HG03095 (cell line): ENCODE measurements around the gene CRYBA2.

ENCODE experiments used
- ATAC-seq: cut with Tn5 transposase; IDR thresholded peaks from one replicate; pipeline ENCODE4 v1.9.1; 2021; ENCODE audit warnings: moderate library complexity; ENCODE audit not compliant: unreplicated experiment

The CRYBA2 gene, protein sequence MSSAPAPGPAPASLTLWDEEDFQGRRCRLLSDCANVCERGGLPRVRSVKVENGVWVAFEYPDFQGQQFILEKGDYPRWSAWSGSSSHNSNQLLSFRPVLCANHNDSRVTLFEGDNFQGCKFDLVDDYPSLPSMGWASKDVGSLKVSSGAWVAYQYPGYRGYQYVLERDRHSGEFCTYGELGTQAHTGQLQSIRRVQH

DNA sequence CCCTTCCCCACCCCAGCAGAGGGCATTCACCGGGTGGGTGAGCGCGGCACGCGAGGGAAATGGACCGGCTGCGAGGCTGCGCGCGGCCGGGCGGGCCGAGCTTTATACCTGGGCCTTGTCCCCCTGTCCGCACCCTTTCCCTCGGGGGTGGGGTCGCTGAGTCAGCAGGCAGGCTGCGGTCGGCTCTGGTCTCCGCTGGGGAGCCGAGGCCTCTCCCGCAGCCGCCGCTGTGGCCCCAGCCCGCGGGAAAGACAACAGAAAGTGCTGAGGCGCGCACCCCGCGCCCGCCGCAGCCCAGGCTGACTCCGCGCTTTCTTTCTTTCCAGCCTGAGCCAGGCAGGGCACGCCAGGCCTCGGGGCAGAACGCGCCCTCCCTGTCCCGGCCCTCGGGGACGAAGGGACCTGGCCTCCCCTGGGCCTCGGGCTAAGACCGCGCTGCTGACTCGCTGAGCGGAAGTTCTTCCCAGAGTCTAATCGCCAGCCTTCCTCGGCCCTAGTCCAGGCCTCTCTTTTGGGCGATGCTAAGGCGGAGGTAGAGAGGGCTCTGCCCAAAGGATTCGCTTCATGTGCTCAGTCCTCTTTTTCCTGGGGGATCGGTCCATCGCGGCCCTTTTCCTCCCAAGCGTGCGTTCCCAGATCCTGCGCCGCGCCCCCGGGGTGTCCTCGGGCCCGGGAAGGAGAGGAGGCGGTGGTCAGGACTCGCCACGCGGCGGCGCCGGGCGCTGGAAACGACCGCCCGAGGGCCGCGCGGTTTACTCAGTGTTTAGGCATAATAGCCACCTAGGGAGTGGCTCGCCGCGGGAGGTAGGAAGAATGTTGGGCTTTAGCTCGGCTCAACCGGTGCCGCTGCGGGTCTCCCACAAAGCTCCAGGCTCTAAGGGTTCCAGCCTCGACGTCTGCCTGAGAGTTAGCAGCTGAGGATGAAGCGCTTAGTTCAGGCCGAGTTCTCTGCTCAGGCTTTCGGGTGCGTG is at the start of gene CRYBA2:
Gene CRYBA2 (minus strand): TSS at position 78 of the 971 bp plus-strand sequence. CDS start 246 bp downstream, outside the sequence.
- ATAC-seq: no peak

DNA sequence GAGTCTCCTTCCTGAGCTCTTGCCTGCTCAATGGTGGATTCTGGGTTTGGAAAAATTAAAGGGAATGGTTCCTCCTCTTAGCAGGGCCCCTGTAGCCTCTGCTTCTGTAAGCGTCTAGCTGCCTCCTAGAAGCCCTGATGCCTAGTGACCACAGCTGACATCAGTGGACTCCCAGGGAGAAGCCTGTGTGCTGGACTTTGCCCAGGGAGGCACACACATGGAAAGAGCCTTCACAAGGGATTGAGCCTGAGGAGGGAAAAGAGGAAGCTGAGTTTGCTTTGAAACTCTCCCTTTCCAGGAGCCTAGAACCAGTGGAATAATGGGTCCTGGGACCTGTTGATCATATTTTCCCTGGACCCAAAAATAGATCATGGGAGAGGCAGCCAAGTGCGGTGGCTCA is 49.5 kb upstream of the CRYBA2 start:
- ATAC-seq: no peak

DNA sequence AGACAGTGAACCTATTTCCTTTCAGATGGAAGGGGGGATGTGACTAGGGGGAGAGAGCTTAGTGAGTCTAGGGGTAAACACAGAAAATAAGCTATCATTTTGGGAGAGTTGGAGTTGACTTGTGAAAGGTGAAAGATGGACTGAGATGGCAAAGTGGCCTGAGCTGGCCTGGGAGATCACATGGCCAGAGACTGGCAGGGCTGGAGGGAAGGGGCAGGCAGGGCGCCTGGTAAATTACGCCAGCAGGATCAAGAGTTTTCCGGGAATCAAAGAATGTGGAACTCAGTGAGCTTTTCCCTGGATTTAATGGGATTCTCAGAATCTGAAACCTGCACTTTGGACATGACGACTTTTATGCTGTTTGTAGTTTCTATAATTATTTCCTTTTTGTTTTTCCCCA is 48.9 kb upstream of the CRYBA2 start:
- no peak for ATAC-seq

- ATAC-seq: no peak
Observed at GRCh38 chr2:219041252-219041651, 48.0 kb upstream of the CRYBA2 start, which contains the start of gene CFAP65. TSS of gene CFAP65 (minus strand) at chr2:219041516. CDS start at chr2:219039048, 2,468 bp downstream.

- ATAC-seq: no peak
Observed at GRCh38 chr2:219038600-219038999, 45.4 kb upstream of the CRYBA2 start.

GRCh38 chr2:219037783-219038499 is 44.7 kb upstream of the CRYBA2 start:
- ATAC-seq: no peak

GRCh38 chr2:219035942-219036341 is 42.7 kb upstream of the CRYBA2 start:
- ATAC-seq: no peak

- ATAC-seq: no peak
Observed at GRCh38 chr2:219034823-219035222, 41.6 kb upstream of the CRYBA2 start.

GRCh38 chr2:219032051-219032745 is 39.0 kb upstream of the CRYBA2 start:
- ATAC-seq: no peak

GRCh38 chr2:219031005-219031738 is 38.0 kb upstream of the CRYBA2 start:
- no peak for ATAC-seq

GRCh38 chr2:219030177-219030940 is 37.1 kb upstream of the CRYBA2 start:
- ATAC-seq: no peak

- ATAC-seq: no peak
Observed at GRCh38 chr2:219029829-219030165, 36.6 kb upstream of the CRYBA2 start.

GRCh38 chr2:219028996-219029828 is 36.0 kb upstream of the CRYBA2 start:
- no peak for ATAC-seq

DNA sequence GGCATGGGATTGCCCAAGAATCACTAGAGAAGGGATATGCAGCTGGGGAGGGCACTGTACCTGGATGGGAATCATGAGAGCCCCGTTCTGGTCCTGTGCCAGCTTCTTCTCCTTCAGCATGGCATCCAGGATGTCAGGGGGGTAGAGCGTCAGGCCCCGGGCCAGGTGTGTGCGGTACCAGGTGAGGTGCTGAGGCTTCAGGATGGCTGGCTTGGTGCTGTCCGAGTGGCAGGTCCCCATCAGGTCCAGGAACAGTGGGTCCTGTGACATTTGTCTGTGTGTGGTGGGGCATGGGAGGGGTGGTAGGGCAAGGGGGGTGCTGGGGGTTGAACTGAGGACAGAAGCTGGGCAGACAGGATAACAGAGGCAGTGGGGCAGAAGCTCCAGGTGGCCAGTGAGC is 34.9 kb upstream of the CRYBA2 start:
- ATAC-seq: no peak

- no peak for ATAC-seq
Observed at GRCh38 chr2:219027511-219028055, 34.4 kb upstream of the CRYBA2 start.

GRCh38 chr2:219026946-219027345 is 33.7 kb upstream of the CRYBA2 start:
- no peak for ATAC-seq

DNA sequence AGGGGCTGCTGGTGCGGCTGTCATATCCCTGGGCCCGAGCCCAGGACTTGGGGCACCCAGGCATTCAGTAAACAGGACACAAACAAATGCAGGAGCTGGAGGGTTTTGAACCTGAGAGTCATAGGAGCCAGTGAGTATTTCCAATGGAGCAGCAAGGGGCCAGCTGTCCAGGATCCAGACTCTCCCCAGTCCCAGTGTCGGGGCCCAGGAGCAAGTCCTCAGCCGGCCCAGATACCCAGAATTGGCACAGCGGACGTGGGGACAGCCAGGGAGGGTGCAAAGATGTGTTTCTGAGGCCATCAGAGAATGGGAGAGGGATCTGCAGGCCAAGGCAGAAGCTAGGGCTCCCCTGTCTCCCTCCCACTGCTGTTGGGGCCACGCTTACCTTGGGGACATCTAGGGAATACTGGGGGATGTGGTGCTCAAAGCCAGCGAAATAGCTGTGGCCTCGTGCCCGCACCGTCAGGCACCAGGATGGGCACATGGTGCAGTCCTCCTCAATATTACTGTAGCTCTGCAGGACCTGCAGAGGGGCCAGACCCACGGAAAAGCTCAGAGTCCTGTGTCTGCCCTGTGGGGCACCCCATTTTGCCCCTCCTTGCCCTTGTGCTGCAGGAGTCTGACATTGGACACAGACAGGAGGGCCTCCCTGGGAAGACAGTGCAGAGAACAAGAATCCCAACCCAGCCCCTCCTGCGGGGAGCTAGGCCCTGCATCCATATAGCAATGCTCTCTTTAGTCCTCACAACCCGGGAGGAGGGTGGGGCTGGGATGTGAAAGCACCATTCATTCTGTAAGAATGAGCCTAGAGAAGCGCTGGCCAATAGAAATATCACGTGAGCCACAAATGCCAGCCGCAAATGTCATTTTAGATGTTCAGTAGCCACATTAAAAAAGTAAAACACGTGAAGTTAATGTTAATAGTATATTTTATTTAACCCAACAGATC is 32.7 kb upstream of the CRYBA2 start:
- no peak for ATAC-seq
